Bone marrow (tissue), 2 donors: ENCODE measurements around the gene ADGRL1.

ENCODE experiments used
- DNase-seq, 2 donors: peaks; one replicate each; lab custom pipeline; 2025; lab: John Stamatoyannopoulos, UW

ADGRL1 gene

DNA sequence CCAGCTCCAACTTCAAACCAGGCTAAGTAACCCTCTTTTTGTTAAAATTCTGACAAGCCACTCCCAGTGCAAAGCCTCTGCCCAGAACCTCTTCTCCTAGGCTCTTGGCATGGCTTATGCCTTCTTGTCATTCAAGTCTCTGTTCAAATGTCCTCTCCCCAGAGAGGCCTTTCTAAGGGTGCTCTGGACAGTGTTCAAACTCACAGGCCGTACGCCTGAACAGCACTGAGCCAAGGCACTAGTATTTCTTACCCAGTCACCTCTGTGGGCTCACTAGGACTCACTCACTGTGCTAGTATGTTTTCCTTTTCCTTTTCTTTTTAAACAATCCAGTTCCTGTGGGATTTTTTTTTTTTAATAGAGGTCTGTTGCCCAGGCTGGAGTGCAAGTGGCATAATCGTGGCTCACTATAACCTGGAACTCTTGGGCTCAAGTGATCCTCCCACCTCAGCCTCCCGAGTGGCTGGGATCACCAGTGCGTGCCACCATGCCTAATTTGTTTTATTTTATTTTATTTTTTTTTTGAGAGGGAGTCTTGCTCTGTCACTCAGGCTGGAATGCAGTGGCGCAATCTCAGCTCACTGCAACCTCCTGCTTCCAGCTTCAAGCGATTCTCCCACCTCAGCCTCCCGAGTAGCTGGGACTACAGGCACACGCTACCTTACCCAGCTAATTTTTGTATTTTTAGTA lies 67.2 kb downstream of the ADGRL1 start:
- DNase-seq, result no peak

DNA sequence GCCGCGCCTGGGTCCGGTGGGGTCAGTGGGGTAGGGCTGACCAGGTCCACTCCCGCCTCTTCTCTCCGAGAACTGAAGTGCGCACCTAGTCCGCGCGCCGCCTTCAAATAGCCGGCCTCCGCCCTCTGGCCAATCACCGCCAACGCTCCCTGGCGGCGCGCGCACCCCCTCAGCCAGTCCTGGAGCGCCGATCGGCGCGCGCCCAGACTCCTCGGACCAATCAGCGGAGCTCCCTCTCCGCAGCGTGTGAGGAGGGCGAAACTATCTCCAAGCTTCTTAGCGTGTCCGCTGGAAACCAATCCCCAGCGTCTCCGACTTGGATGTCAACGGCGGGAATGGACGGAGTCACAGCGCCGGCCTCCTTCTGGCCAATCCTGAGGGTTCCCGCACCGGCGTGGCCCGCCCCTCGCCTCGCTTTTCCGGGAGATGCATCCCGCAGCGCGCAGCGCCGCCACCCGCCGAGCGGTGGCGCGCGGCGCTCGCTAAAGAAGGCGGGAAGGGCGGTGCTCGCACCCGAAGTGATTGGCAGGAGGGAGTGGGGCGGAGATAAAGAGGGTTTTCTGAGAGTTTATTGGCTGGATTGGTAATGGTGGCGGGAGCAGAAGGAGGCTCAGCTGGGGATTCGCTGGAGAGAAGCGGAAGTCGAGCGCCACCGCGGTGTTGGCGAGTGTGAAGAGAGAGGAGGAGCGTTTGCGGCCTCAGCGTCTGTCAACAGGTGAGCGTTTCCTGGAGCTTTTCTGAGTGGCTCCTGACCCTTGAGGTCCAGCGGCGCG lies 69.3 kb downstream of the ADGRL1 start, which contains the start of gene ASF1B:
Gene ASF1B (minus strand): TSS at position 81 of the 773 bp plus-strand sequence. CDS start 133 bp downstream, outside the sequence.
- DNase-seq, result peak; percentile 96 to 100

DNA sequence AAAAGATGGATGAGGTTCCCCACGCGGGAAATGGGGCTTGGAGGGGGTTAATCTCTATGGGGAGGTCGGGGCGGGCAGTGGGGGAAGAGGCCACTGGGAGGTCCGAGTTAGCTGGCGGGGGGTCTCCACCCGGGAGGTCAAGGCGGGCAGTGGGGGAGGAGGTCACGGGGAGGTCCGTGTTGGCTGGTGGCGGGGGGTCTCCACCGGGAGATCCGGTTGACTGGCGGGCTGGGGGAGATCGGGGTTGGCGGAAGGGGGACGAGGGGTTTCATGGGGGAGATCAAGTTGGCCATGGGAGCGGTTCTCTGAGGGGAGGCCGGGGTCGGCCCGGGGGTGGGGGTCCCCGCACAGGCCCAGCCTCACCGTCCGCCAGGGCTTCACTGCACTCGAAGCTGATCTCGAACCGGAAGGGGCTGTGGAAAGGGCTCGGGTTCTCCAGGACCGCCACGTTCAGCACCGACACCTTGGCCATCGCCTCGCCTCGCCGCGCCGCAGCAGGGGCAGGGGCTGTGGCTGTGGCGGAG lies 69.9 kb downstream of the ADGRL1 start:
- DNase-seq, result no peak

DNA sequence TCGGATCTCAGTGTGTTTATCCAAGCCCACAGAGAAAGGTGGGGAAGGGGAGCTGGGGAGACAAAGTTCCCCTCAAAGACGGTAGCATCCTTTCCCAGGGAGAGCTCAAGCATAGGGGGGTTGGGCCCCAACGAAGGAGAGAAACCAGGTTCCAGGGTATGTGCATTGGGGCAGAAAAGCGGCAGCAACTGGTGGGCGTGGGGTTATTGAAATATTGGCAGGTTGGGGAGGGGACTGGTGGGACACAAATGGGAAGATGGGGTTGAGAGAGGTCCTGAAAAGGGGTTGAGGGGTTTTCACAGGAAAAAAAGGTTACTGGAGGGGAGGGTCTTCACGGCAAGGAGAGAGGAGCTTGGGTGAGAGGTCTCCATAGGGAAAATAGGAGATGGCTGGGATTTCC lies 70.6 kb downstream of the ADGRL1 start:
- DNase-seq, result no peak

DNA sequence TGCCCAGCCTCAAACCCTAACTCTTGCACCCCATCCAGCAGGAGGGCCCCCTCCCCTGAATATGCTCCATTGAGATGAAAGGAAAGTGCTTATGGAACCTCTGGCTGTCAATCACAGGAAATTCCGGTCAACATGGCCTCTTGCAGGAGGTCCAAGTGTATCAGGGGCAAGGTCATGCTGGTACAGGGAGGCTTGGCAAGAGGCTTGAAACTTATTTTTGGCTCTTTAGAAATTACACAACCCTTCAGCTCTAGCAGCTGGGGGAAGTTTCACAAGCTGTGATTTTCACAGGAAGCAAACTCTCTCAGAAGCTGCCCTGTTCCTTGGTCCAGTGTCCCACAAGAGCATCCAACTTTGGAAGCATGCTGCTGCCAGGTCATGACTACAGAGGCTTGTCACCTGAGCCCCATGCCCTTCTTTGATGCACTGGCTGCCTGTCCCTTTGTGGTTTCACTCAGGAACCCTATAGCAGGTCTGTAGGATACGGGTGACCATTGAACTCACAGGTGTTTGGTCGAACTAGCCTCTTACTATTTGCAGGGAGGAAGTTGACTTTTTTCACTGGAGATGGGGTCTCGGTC lies 78.0 kb downstream of the ADGRL1 start:
- no peak for DNase-seq

DNA sequence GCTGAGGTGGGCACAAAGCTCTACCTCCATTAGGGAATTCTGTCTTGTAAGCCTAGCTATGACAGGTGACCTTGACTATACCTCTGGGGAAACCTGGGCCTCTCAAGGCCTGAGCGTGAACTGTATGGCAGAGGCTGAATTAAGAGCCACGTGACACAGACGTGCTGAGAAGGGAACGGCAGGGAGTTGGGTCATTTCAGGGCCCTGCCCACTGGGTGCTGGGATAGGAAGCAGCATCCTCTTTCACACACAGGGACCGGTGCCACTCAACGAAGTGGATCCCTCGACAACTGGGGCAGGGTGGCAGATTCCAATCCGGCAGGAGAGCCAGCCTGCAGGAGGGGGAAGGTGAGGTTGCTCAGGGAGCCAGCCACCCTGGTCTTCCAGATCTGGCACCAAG lies 78.8 kb downstream of the ADGRL1 start:
- no peak for DNase-seq

DNA sequence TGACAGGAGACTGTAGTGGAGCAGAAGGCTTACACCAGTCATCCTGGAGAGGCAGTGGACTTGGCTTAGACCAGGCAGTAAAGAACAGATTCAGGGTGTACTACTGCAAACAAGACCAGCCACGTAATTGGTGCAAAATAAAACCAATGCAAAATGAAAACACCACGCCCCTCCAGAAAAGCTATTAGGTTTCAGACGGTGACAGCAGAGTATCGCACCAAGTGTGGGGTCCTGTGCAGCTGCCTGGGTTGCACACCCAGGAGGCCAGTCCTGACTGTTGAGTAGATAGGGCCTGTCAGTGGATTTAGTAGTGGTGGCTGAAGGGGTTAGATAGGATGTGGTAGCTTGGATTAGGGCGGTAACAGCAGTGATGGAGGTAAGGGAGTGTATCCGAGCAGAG lies 83.0 kb downstream of the ADGRL1 start:
- DNase-seq, result no peak

DNA sequence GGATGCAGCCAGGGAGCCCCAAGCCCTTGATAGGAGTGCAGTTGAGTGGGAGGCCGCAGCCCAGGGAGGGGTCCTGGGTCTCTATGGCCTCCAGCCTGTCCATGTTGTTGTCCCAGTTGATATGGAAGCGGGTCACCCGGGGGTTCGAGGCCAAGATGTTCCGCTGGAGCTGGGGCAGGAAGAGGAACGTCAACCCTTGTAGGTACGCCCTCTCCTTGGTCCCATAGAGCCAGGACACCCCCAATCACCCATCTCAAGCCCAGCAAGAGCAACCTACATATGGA lies 85.5 kb downstream of the ADGRL1 start:
- no peak for DNase-seq

DNA sequence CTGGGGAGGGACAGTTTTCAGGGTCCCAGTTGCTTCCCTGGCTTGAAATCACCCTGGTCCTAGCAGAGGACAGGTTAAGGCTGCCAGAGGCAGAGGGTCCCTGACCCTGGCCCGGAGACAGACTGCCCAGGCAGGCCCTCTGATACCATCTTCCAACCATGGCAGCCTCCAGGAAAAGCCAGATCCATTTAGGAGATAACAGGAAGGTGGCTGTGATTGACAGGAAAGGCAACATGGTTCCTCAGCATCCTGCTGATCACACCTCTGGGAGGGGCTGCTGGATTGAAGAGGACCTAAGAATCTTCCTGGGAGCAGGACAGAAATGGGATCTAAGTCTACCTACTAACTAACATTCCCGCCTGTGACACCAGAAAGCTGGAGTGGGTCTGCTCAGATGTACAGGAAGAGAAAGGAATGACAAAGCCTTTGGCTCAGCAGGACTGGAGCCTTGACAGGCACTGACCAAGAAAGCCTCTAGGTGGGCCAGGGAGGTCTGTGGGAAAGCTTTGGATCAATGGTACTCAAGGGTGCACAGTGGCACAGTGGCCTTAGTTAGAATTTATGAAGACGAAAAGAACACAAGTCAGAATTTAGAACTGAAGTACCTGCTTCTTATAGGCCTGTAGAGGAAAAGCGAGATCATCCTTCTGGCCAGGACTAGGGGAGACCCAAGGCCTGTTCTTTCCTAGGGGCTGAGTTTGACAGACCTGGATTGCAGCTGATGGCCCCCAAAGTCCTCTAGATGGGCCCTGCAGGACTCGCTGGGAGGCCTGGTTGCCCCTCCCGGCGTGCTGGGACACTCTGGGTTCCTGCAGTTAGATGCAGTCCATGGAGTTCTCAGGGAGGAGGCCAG lies 86.1 kb downstream of the ADGRL1 start:
- no peak for DNase-seq

DNA sequence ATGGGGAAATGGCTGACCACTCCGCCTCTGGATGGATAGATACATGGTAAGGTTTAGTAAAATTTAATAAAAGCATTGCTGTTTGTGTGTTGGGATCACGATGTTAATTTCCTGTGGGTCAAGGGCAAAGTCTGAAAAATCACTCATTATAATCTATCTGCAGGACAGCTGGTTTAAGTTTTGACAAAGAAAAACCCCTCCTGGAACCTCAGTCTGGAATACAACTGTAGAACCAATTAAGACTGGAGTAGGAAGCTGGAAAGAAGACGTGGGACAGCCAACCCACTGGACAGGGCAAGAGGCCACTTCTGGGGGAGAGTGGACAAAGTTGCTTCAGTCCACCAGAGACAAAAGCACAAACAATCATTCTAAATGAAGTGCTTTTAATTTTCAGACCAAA lies 86.8 kb downstream of the ADGRL1 start:
- no peak for DNase-seq

DNA sequence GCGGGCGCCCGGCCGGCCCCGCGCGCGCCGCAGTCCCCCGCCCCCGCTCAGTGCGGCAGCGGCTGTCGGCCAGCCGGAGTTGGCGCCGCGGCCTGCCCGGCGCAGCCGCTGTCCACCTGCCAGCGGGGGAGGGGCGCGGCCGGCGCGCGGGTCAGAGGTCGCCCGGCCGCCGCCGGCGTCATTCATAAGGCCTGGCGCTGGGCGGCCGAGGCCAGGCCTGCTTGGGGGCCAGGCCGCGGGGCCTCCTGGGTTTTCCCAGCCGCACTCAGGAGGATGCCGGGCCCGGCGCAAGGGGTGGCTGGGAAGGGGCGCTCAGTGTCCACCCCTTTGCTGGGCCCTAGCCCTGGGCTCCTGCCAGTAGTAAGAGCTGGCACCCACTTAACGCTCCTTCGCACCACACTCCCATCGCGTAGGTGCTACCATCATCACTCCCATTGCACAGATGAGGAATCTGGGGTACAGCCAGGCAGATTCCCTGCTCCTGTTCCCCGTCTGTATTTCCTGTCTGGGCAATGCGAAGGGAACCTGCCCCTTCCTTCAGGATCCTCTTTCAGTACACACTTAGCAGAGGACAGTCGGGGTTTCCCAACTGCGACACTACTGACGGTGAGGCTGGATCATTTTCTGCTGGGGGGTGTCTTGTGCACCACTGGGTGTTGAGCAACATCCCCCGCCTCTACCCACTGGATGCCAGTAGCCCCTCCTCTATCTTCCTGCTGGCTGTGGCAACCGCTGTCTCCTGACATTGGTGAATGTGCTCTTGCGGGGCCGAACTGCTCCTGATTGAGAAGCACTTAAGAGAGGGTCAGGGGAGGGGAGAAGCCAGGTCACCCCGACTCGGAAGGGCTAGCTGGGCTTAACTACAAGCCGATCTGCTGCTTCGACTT lies 87.6 kb downstream of the ADGRL1 start:
- DNase-seq, result peak; percentile 65 to 83

DNA sequence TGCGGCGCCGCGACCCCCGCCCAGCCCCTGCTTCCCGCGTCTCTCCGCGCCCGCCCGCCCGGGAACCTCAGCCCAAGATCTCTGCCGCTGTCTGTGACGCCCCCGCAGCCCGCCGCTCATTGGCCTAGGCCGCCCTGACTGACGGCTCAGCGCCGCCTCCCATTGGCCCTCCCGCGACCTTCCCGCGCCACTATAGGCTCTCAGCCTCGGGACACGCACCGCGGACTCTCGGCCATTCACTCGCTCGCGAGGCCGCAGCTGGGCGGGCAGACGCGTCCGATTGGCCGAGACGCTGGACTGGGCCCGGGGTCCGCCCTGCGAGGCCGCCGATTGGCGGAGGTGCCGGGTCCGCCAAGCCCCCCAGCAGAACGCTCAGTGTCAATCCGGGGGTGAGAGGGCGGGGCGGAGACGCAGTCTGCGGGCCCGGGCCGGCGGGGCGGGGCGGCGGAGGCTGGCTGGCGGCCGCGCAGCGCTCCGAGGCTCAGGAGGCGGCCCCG lies 88.3 kb downstream of the ADGRL1 start, which contains the start of gene PRKACA:
Gene PRKACA (minus strand): TSS at position 95 of the 497 bp plus-strand sequence. CDS start 215 bp downstream, outside the sequence.
- DNase-seq, result peak; percentile 80 to 94

DNA sequence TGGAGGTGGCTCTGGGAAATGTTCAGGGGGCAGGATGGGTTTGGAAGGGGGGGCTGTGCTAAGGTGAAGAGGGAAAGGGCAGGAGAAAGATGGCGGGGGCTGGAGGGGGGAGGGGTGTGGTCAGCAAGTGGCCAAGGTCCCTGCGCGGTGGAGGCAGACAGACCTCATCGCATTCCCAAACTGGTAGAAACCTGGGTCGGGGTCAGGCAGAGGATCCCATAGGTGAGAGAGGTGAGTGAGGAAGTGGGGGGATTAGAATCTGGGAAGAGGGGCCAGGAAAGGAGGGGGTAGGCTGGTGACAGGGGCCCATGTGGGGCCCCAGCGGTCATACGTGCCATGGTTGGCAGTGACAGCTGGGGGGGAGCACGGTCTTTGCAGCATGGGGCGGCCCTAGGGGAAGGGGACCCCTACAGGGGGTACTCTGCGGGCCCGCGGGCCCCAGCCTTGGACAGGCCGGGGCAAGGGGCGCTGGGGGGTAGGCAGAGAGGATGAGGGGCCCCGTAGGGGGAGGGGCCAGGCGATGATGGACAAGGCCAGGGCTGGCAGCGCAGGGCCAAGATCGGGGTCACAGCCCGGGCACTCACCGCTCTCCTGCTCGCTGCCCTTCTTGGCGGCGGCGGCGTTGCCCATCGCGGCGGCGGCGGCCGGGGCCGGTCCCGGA lies 88.9 kb downstream of the ADGRL1 start:
- no peak for DNase-seq

DNA sequence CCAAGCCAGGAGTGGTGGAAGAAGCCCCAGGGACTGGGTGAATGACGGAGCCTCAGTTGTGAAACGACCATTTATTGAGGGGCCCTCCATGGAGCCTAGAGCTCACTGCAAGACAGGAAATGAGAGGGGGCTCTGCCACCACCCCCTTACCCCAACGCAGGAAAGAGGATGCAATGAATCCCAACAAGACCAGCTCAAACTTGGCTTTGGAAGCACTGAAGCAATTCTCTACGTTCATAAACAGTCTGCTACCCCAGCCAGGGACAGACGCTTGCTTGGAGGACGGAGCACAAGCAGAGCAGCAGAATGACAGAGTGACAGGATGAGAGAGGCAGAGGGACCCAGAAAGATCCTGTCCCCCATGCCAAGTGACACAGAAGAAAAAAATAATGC lies 89.4 kb downstream of the ADGRL1 start:
- no peak for DNase-seq

DNA sequence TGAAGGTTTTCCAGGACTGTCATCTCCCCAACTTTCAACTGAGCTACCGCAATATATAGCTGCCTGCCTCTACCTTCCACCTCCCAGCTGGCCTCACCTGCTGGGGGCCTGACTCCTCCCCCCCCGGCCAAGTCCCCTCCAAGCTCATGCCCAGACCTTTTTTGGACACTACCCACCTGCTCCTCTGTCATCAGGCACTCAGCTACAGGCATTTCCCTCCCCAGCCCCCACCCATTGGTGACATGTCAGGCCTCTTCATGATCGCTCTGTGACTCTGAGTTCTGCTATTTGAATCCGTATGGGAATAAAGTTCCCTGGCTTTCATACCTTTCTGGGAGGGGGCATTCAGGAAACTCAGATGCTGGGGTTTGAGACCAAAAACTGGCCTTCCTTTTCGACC lies 90.2 kb downstream of the ADGRL1 start:
- no peak for DNase-seq

DNA sequence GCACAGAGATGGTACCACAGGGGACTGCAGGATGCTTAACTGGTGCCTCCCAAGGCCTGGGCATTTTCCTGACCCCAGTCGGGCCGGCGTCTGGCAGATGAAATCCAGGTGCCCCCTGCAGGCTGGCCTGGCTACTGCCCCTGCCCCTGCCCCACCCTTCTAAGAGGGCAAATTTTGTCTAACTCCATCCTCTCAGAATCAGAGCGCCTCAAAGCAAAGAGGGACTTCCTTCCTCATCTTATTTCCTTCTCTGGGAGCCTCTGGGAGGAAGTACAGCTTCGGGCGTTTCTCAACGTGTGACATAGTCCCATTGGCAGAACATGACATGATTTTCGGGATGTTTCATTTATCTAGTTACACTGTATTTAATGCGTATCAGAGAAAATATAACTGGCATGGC lies 91.1 kb downstream of the ADGRL1 start:
- peak; percentile 32 to 78 for DNase-seq

DNA sequence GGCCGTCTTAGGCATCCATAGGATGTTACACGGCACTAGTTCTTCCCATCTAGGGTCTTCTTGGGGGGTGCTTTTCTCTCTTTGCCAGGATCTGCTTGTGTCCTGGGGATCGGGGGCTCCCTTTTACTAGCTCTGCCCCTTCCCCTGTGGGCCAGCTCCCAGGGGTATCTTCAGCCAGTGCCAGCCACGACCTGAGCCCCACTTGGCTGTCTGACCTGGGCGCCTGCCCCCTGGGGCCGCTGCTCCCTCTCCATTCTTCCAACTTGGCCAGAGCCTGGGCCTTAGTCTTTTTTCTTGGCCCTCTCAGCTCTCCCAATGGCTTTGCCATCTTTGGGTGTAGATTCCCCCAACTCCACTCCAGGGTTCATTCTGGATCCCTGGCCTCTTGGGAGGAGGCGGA lies 91.5 kb downstream of the ADGRL1 start:
- no peak for DNase-seq

DNA sequence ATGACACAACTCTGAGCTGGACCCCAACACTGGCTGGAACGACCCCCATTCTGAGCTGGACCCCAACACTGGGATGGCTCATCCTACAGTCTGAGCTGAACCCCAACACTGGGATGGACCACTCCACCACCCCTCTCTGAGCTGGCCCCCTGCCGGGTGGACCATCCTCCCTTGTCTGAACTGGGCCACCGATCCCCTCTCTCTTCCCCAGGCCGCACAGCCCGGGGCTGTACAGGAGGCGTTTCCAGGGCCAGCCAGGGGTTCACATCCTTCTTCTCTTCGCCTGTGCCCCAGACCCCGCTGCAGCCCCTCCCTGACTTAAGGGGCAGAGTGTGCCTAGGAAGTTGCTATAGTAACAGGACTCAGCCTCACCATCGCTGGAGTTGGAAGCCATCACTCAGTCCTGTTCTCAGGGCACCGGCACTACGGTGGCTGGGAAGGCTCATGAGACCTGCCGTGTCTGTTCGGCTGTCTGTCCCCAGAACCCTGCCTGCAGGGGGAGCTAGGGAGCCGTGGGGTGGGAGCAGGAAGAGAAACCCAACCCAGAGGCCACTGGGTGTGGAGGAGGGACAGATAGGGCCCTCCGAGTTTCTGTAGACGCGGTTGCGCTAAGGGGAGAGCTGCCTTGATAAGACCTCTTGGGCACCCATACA lies 92.1 kb downstream of the ADGRL1 start:
- no peak for DNase-seq

DNA sequence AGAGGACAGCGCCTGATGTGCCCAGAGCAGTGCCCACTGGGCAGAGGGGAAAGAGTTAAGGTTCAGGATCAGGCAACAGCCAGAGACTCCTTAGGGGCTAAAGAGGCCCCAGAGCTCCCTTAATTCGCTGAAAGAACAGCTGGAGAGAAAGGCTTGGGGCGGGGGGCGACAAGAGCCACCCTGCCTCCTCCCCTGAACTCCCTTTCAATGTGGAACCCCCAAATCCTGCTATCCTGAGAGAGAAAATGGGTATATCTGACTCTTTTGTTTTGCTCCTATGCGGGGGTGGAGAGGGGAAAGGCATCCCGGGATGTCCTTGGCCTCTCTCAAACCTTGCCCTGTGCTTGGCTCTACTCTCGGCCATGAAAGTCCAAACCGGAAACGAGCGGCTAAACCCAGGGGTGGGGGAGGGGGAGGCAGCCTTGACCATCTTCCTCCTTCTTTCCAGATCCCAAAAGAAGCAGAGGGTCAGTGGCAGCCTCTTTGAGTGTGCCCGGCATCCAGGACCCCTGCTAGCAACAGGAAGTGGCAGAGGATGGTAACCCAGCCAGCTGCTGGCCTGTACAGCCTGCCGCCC lies 93.1 kb downstream of the ADGRL1 start:
- no peak for DNase-seq
